HG02938 (cell line): Measurements from ENCODE around the gene CPA1.

Source experiments
- ATAC-seq: cut with Tn5 transposase; IDR thresholded peaks from one replicate; pipeline ENCODE4 v1.9.1; 2021; ENCODE audit warnings: mild to moderate bottlenecking, moderate library complexity; ENCODE audit not compliant: unreplicated experiment

CPA1 gene

DNA sequence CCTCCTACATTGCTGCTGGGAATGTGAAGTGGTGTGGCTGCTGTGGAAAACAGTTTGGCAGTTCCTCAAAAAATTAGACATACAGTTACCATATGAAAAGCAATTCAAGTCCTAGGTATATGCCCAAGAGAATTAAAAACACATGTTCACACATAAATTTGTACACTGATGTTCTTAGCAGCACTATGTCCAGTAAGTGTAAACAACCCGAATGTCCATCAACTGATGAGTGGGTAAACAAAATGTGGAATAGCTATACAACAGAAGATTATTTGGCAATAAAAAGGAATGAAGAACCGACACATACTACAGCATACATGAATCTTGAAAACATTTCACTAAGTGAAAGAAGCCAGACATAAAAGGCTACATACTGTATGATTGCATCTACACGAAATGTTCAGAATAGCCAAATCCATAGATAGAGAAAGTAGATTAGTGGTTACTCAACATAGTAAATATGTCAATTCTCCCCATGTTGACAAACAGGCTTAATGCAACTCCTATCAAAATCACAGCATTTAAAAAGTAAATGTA, 43.3 kb downstream of the CPA1 start:
- no peak for ATAC-seq

DNA sequence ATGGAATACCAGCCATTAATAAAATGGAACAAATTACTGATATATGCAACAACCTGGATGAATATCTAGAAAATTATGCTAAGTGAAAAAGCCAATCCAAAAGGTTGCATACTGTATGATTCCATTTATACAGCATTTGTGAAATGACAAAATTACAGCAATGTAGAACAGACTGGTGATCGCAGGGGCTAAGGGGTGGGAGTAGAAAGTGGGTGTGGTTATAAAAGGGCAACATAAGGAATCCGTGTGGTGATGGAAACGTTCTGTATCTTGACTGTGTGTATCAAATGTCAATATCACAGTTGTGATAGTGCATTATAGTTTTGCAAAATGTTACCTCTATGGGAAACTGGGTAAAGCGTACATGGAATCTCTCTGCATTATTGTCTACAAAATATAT, 45.5 kb downstream of the CPA1 start:
- no peak for ATAC-seq

DNA sequence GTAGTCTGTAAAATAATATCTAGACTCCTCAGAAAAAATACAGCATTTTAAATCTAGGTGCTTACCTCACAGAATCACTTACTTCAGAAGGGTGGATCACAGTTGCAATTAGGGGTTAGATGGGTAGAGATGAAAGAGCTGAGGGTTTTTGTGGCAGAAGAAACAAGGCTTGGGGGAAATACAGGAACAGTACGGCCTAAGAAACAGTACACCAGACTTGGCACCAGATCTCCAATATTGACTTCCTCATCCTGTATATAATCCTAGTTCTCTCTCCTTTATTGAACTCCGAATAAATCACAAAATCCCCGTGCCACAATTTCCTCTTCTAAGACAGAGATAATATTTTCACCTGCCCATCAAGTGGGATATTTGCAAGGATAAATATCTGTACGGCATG, 46.3 kb downstream of the CPA1 start:
- ATAC-seq: no peak

DNA sequence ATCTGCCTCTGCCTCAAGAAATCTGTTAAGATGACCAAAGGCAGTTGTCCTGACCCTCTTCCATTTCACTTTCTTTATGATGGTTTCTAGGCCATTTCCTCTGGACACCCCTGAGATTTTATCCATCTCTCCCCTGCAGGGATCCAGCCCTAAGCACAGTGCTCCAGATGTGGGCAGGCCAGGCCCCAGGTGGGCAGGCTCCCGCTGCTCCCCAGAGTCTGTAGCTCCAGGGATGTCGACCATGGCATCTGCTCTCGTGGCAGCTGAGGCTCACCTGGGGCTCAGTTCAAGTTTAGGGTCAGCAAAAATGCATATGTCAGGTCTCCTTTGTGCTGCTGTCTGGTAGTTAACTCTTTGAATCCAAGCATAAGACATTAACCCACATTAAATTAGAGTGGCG, 48.7 kb downstream of the CPA1 start:
- ATAC-seq: no peak

DNA sequence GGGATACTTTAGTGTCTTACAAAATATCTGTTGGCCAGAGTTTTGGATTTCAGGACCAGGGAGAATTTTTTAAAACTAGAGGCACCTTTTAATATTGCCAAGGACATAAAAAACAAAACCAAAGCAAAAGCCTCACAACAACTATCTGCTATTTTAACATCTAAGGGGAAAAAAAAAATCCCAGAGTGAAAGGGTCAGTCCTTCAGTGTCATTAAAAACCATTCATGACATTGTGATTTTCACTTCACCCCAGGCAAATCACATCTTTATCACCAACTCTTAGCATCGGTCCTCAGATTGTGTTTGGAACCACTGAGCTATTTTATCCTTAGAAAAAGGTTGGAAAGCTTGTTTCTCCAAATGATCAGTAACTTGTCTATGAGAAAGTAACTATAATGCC, 49.8 kb downstream of the CPA1 start:
- no peak for ATAC-seq

DNA sequence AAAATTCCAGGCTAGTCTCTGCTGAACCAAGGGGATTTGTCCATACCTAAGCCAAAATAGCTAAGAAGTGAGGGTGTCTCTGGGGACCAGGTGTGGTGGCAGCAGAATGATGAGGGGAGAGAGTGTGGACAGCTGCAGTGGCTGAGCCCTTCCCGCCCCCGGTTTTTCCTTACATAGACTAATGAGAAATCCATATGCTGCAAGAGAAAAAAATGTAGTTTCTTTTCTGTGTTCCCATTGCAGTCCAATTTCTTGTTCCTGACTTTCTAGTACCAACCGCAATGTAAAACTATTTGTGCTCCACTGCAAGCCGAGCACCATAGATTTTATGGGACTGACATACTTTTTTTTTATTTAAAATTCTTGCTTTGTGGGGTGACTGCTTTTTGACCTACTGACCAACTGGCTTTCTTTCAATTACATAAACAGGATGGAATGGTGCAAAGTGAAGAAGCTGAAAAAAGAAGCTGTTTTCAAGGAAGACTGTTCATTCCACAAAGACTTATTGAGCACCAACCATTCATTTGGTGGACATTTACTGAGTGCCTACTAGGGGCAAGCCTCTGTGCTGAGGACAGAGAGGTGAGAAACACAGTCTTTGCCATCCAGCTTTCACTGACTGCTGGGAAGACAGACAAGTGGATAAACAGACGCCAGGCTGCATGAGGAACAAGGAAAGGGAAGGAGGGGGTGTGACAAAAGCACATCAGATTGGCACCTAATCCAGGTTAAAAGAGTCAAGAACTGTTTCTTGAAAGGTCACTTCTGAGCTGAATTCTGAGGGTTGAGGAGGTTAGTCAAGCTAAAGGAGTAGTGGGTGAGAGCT, 50.8 kb downstream of the CPA1 start:
- ATAC-seq: no peak

DNA sequence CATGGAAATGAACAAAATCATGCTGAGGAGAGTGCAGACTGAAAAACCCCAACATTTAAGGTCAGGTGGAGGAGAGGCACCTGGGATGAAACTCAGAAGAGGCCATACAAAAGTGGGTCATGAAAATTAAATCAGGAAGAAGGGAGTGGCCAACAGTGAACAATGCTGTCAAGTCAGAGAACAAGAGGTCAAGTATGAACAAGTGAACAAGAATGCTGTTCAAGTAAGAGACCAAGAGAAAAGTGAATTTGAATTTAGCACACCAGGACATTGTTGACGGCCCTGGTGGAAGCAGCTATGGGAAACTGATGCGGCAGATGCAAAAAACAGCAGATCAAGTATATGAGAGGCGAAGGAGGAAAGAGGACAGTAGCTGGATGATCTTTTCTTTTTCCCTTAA, 52.6 kb downstream of the CPA1 start:
- no peak for ATAC-seq

DNA sequence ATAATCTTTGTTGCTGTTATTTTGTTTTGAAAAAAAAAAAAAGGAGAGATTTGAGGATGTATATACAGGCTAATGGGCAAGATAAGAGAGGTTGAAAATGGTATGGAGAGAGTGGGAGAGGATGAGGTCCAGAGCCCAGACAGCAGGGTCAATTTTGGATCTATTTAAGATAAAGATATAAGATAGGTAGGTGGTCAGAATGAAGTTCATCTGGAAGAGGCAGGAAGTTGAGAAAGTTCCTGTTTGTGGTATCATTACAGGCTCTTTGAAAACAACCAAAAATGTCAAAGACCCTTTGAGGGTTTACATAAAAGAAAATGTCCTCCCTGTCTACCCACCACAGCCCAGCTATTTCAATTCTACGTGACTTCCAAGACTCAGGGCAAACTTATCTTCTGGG, 53.0 kb downstream of the CPA1 start:
- ATAC-seq: no peak

DNA sequence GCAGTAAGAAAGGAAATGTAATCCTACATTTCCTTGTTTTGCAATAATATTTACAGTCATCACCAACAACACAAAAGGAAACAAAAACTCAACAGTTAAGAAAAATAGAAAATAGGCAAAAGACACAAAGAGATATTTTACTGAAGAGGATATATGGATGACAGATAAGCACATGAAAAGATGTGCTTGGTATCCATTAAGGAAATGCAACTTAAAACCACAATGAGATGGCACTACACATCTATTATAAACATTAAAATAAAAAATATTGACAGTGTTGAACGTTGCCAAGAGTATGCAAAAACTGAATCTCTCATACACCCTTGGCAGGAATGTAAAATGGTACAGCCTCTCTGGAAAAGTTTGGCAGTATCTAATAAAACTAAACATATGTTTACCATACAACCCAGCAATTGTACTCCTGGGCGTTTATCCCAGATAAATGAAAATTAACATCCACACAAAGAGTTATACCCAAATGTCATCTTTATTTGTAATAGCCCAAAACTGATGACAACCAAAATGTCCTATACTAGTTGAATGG, 55.1 kb downstream of the CPA1 start:
- no peak for ATAC-seq

DNA sequence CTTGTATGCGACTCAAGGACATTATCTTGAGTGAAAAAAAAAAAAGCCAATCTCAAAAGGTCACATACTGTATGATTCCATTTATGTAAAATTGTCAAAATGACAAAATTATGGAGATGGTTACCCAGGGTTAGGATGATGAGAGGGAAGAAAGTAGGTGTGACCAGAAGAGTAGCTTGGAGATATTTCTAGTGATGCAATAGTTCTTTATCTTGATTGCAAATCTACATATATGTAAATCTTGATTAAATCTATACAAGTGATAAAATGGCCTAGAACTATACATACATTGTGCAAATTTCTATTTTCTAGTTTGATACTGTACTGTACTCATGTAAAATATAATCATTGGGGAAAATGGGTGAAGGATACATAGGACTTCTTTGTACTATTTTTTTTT, 56.0 kb downstream of the CPA1 start:
- ATAC-seq: no peak
